Measurements from ENCODE around the gene COMMD1.

COMMD1 gene

GRCh38 chr2:62178741-62179271 is 273.3 kb downstream of the COMMD1 start:
- DNase-seq: no peak

- DNase-seq: no peak
Observed at GRCh38 chr2:62180975-62181374, 275.5 kb downstream of the COMMD1 start.

- DNase-seq: no peak
Observed at GRCh38 chr2:62181843-62182242, 276.4 kb downstream of the COMMD1 start.

GRCh38 chr2:62184512-62185230 is 279.2 kb downstream of the COMMD1 start:
- no peak for DNase-seq

Data from right kidney (tissue), 1 donor.